SU-DHL-6 (cell line): ENCODE data around the gene PPM1H.

Source experiments
- H2AFZ ChIP-seq: fragments of 200-600 bp; sonication (generic); 2 replicates; pipeline ENCODE4 v1.6.1; 2014; ENCODE audit warnings: low read depth, mild to moderate bottlenecking, moderate library complexity, mixed read lengths, antibody characterized with exemption, low read length; ENCODE audit not compliant: severe bottlenecking
- H3F3A ChIP-seq: fragments of 200-600 bp; shearing (Covaris generic); 2 replicates; pipeline ENCODE4 v1.6.0; 2016; ENCODE audit warnings: antibody characterized with exemption, mild to moderate bottlenecking; ENCODE audit not compliant: insufficient read depth
- H3K27ac ChIP-seq: fragments of 200-600 bp; sonication (generic); 2 replicates; pipeline ENCODE4 v1.5.1; 2016; ENCODE audit warnings: low read depth, mild to moderate bottlenecking, low read length, moderate library complexity, mixed read lengths
- H3K27me3 ChIP-seq: fragments of 200-600 bp; sonication (generic), shearing (Covaris generic); 2 replicates; pipeline ENCODE4 v1.6.0; 2014; ENCODE audit warnings: mild to moderate bottlenecking, low read length
- H3K36me3 ChIP-seq: fragments of 200-600 bp; sonication (generic); 2 replicates; pipeline ENCODE4 v1.6.1; 2014; ENCODE audit warnings: mild to moderate bottlenecking, low read length, mixed read lengths
- H3K4me2 ChIP-seq: fragments of 300-600, 200-600 bp; shearing (Covaris generic), sonication (generic); 2 replicates; pipeline ENCODE4 v1.6.0; 2014; ENCODE audit warnings: low read length, low read depth, mild to moderate bottlenecking; ENCODE audit not compliant: poor library complexity, severe bottlenecking
- H3K4me3 ChIP-seq: fragments of 200-600 bp; sonication (generic); 2 replicates; pipeline ENCODE4 v1.5.1; 2014; ENCODE audit warnings: antibody characterized with exemption, low read length, mild to moderate bottlenecking, mixed read lengths; ENCODE audit not compliant: insufficient read depth, poor library complexity, severe bottlenecking
- H3K79me2 ChIP-seq: fragments of 200-600 bp; sonication (generic); 2 replicates; pipeline ENCODE4 v1.6.1; 2014; ENCODE audit warnings: mild to moderate bottlenecking, low read length, moderate library complexity; ENCODE audit not compliant: insufficient read depth
- H3K9ac ChIP-seq: fragments of 200-600 bp; sonication (generic); 2 replicates; pipeline ENCODE4 v1.7.0; 2014; ENCODE audit warnings: mild to moderate bottlenecking, low read length
- H3K9me2 ChIP-seq: fragments of 200-600 bp; sonication (generic); replicated peaks from 2 replicates; pipeline ENCODE4 v1.6.1; 2014; ENCODE audit warnings: low read length; ENCODE audit not compliant: insufficient read depth
- H3K9me3 ChIP-seq: fragments of 200-600 bp; sonication (generic); 2 replicates; pipeline ENCODE4 v1.6.1; 2014; ENCODE audit warnings: low read length, mixed read lengths; ENCODE audit not compliant: insufficient read depth
- H4K20me1 ChIP-seq: fragments of 200-600 bp; sonication (generic); 2 replicates; pipeline ENCODE4 v1.6.1; 2014; ENCODE audit warnings: low read depth, mild to moderate bottlenecking, antibody characterized with exemption, low read length, moderate library complexity, mixed read lengths
- CTCF ChIP-seq: fragments of 200-600 bp; sonication (generic); IDR thresholded peaks from one replicate; pipeline ENCODE4 v1.5.1; 2017; ENCODE audit warnings: antibody characterized with exemption, mild to moderate bottlenecking, low read length, moderate library complexity; ENCODE audit not compliant: insufficient read depth, poor library complexity, severe bottlenecking
- EZH2phosphoT487 ChIP-seq: fragments of 200-600 bp; sonication (generic), shearing (Covaris generic); conservative IDR thresholded peaks from 2 replicates; pipeline ENCODE4 v1.6.1; 2018; ENCODE audit warnings: mild to moderate bottlenecking, antibody characterized with exemption, low read length, moderate library complexity, mixed read lengths

The PPM1H gene

GRCh38 chr12:62878211-62878610, 56.7 kb downstream of the PPM1H start:
- Histone ChIP-seq H3F3A (no peaks in the 10 kb centered on the region), H3K9me2 (no peaks in the 10 kb centered on the region), H3K79me2 (no peaks in the 10 kb centered on the region), H3K36me3 (no peaks in the 10 kb centered on the region), H3K27ac (no peak overlapping the region), H3K4me2 (no peak overlapping the region), H4K20me1 (no peaks in the 10 kb centered on the region), H2AFZ (no peak overlapping the region), H3K9ac (no peak overlapping the region), H3K27me3 (no peaks in the 10 kb centered on the region), H3K9me3 (no peaks in the 10 kb centered on the region), H3K4me3 (no peak overlapping the region)
- no peak for TF ChIP-seq EZH2phosphoT487
- no peak for TF ChIP-seq CTCF

- Histone ChIP-seq H3K27ac (no peak overlapping the region), H3K27me3 (no peaks in the 10 kb centered on the region), H2AFZ (no peak overlapping the region), H3K4me3 (no peak overlapping the region), H3F3A (no peaks in the 10 kb centered on the region), H3K36me3 (no peaks in the 10 kb centered on the region), H4K20me1 (no peaks in the 10 kb centered on the region), H3K4me2 (no peak overlapping the region), H3K9me2 (no peaks in the 10 kb centered on the region), H3K79me2 (no peaks in the 10 kb centered on the region), H3K9ac (no peak overlapping the region), H3K9me3 (no peaks in the 10 kb centered on the region)
- no peak for TF ChIP-seq CTCF
- no peak for TF ChIP-seq EZH2phosphoT487
These were observed 57.9 kb downstream of the PPM1H start for GRCh38 chr12:62876938-62877548.

- Histone ChIP-seq H3K79me2 (no peaks in the 10 kb centered on the region), H4K20me1 (no peaks in the 10 kb centered on the region), H3K9ac (no peak overlapping the region), H3K27ac (no peak overlapping the region), H3F3A (no peaks in the 10 kb centered on the region), H3K4me2 (no peak overlapping the region), H3K9me2 (no peaks in the 10 kb centered on the region), H3K4me3 (no peak overlapping the region), H2AFZ (no peak overlapping the region), H3K27me3 (no peaks in the 10 kb centered on the region), H3K9me3 (no peaks in the 10 kb centered on the region), H3K36me3 (no peaks in the 10 kb centered on the region)
- TF ChIP-seq EZH2phosphoT487 (no peak), CTCF (no peak)
These were observed 61.0 kb downstream of the PPM1H start for GRCh38 chr12:62873826-62874448.
